Heart left ventricle (tissue), 13 donors: Measurements from ENCODE around the gene AFF3.

Experiments
- POLR2A ChIP-seq, 2 donors: fragments of 450-650 bp; IDR thresholded peaks; one replicate each; pipeline ENCODE4 v1.6.1; 2017; ENCODE audit warnings: antibody characterized with exemption in 2 of 2, mild to moderate bottlenecking in 2 of 2, moderate library complexity in 2 of 2
- TF ChIP-seq, protein P1 (sequence below), 12 donors: fragments of 200-600 bp; sonication (generic) in 4 of 12; IDR thresholded peaks; one replicate each; pipeline versions ENCODE4 v1.5.0 to v1.8.0; 2018 to 2022; ENCODE audit warnings: antibody characterized with exemption in 12 of 12, mild to moderate bottlenecking in 5 of 12
- donor health status: ischemic (EF 13 %, LVEDD 7.1; RV severe dilation, severe dysfunction).
- donor health status: DM: no; HTN: yes; CAD: no.
- donor health status: DM: no; HTN: no; CAD: no.
- donor health status: ischemic (EF 25% LVEDD 6.9; RV normal size, moderate dysfunction).
- donor health status: ischemic (EF 25% LVEDD 5.7; RV mildly dilated, moderate dysfunction).
- donor health status: ischemic (EF 35%, LVEDD 5.7; RV mildly dilated, moderate dysfunction).
- donor health status: nonischemic (EF 11% LVEDD 7.7; RV severe dilation, severe dysfunction).
- donor health status: DM: yes; HTN: yes; CAD: no.
- donor health status: PGD.
- donor health status: ischemic (EF 29% LVEDD 5.4; RV normal size, mild dysfunction).
- donor health status: nonischemic (EF 23%, LVEDD 6.1; RV moderate dilation, normal function).

GRCh38 chr2:99552529-99552928 is 589.9 kb downstream of the AFF3 start:
- TF ChIP-seq, protein P1, sequence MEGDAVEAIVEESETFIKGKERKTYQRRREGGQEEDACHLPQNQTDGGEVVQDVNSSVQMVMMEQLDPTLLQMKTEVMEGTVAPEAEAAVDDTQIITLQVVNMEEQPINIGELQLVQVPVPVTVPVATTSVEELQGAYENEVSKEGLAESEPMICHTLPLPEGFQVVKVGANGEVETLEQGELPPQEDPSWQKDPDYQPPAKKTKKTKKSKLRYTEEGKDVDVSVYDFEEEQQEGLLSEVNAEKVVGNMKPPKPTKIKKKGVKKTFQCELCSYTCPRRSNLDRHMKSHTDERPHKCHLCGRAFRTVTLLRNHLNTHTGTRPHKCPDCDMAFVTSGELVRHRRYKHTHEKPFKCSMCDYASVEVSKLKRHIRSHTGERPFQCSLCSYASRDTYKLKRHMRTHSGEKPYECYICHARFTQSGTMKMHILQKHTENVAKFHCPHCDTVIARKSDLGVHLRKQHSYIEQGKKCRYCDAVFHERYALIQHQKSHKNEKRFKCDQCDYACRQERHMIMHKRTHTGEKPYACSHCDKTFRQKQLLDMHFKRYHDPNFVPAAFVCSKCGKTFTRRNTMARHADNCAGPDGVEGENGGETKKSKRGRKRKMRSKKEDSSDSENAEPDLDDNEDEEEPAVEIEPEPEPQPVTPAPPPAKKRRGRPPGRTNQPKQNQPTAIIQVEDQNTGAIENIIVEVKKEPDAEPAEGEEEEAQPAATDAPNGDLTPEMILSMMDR (IDR thresholded peaks at IDR 0.05): peak in 1 of 12 donors; percentile 3
- no peak for TF ChIP-seq POLR2A (IDR thresholded peaks at IDR 0.05)
